ENCODE results near the gene RUNX2.

RUNX2 gene

DNA sequence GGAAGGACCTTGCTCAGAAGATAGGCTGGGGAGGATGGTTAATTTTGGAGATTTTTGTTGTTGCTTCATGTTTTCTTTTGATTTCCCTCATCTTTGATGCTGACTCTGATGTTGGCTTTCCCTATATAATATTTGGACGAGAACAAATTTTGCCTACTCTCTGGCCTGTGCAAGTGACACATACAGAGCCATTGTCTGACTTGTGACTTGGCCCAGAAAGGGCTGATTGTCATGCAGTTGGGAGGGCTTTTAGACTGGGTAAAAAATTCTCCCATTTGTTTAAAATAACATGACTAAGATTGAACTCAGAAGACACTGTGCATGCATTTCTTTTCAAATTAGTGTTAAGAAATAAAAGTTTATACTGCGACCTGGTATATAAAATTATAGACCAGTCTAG is 148.2 kb downstream of the RUNX2 start:
- Histone ChIP-seq H2AK5ac (ENCODE audit: low read length) (no peak overlapping the region), H3K36me3 (ENCODE audit: control insufficient read depth in 1 of 2, insufficient read depth in 2 of 2, low read length in 2 of 2) (no peaks in the 10 kb centered on the region), H2BK5ac (ENCODE audit: low read depth, low read length, poor library complexity) (no peak overlapping the region), H3K27ac (ENCODE audit: low read depth, low read length) (no peak overlapping the region), H3K4me2 (ENCODE audit: low read length) (no peak overlapping the region), H3K4me3 (ENCODE audit: low read depth, low read length) (no peak overlapping the region), H3K4me1 (ENCODE audit: control insufficient read depth in 1 of 2, insufficient read depth in 2 of 2, low read length in 2 of 2) (no peaks in the 10 kb centered on the region), H3K23ac (ENCODE audit: low read length) (no peak overlapping the region), H2AFZ (ENCODE audit: insufficient read depth, low read length, poor library complexity) (no peak overlapping the region), H3K27me3 (ENCODE audit: insufficient read depth, low read length) (no peaks in the 10 kb centered on the region), H3K14ac (ENCODE audit: low read length) (no peak overlapping the region), H4K91ac (ENCODE audit: low read depth, low read length) (no peak overlapping the region), H3K4ac (ENCODE audit: low read depth, low read length) (no peak overlapping the region), H3K18ac (ENCODE audit: low read length) (no peak overlapping the region), H3K9me3 (ENCODE audit: insufficient read depth, low read depth, low read length) (no peaks in the 10 kb centered on the region), H4K12ac (ENCODE audit: low read depth, low read length) (no peak overlapping the region), H4K8ac (ENCODE audit: low read depth, low read length) (no peak overlapping the region), H3K79me1 (ENCODE audit: low read length) (no peaks in the 10 kb centered on the region), H3K9ac (ENCODE audit: low read length) (no peak overlapping the region), H2BK120ac (ENCODE audit: insufficient read depth, low read length, poor library complexity) (no peak overlapping the region), H2BK12ac (ENCODE audit: low read length) (no peak overlapping the region), H3K79me2 (ENCODE audit: control insufficient read depth, insufficient read depth, low read length, poor library complexity) (no peaks in the 10 kb centered on the region)
- no peak for DNase-seq
- no CpG with 5 or more reads among the region's 2 CpGs for WGBS (ENCODE audit: extremely low coverage, insufficient coverage, insufficient read length)

DNA sequence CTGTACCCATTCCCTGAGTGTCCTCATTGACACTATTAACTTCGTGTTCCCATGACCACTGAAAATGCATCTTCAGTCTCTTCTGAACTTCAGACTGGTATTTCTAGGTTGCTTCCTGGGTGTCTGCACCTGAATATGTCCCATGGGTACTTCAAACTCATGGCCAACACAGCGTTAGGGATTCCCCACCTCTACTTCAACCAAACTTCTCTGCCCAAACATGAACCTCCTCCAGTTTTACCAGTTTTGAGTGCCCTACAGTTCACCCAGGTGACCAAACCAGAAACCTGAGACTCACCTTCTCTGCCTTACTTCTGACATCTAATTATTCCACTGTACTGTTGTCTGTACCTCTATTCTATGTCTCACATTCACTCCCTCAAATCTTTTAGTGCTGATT is 149.1 kb downstream of the RUNX2 start:
- no peaks in the 10 kb centered on the region for H3K9me3 ChIP-seq (ENCODE audit: insufficient read depth, low read depth, low read length)
- H4K8ac ChIP-seq (ENCODE audit: low read depth, low read length), result no peak overlapping the region
- H3K79me2 ChIP-seq (ENCODE audit: control insufficient read depth, insufficient read depth, low read length, poor library complexity), result no peaks in the 10 kb centered on the region
- H4K12ac ChIP-seq (ENCODE audit: low read depth, low read length), result no peak overlapping the region
- no peak overlapping the region for H3K18ac ChIP-seq (ENCODE audit: low read length)
- H3K23ac ChIP-seq (ENCODE audit: low read length), result no peak overlapping the region
- H3K79me1 ChIP-seq (ENCODE audit: low read length), result no peaks in the 10 kb centered on the region
- no peaks in the 10 kb centered on the region for H3K4me1 ChIP-seq (ENCODE audit: control insufficient read depth in 1 of 2, insufficient read depth in 2 of 2, low read length in 2 of 2)
- H3K14ac ChIP-seq (ENCODE audit: low read length), result no peak overlapping the region
- H2AK5ac ChIP-seq (ENCODE audit: low read length), result no peak overlapping the region
- no peak overlapping the region for H3K4me2 ChIP-seq (ENCODE audit: low read length)
- no peak overlapping the region for H3K4ac ChIP-seq (ENCODE audit: low read depth, low read length)
- no peaks in the 10 kb centered on the region for H3K27me3 ChIP-seq (ENCODE audit: insufficient read depth, low read length)
- no peak overlapping the region for H4K91ac ChIP-seq (ENCODE audit: low read depth, low read length)
- WGBS (ENCODE audit: extremely low coverage, insufficient coverage, insufficient read length), result no CpG with 5 or more reads among the region's 2 CpGs
- no peak overlapping the region for H3K27ac ChIP-seq (ENCODE audit: low read depth, low read length)
- H3K36me3 ChIP-seq (ENCODE audit: control insufficient read depth in 1 of 2, insufficient read depth in 2 of 2, low read length in 2 of 2), result no peaks in the 10 kb centered on the region
- no peak overlapping the region for H3K4me3 ChIP-seq (ENCODE audit: low read depth, low read length)
- no peak overlapping the region for H3K9ac ChIP-seq (ENCODE audit: low read length)
- no peak overlapping the region for H2BK120ac ChIP-seq (ENCODE audit: insufficient read depth, low read length, poor library complexity)
- H2BK12ac ChIP-seq (ENCODE audit: low read length), result no peak overlapping the region
- no peak for DNase-seq
- no peak overlapping the region for H2BK5ac ChIP-seq (ENCODE audit: low read depth, low read length, poor library complexity)
- H2AFZ ChIP-seq (ENCODE audit: insufficient read depth, low read length, poor library complexity), result no peak overlapping the region

DNA sequence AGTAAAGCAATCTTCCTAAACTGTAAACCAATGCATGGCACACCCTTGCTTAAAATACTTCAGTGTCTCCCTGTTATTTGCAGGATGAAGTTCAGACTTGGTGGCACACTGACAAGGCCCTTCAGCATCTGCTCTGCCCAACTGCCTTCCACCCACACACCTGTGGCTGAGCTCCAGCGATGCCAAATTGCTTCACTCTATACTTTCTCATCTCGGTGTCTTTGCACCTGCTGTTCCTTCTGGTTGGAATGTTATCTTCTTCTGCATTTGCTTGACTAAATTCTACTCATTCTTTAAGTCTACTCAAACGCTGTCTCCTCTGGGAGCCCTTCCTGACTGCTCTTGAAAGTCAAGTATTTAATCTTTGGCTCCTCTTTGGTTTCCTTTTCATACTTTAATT is 149.7 kb downstream of the RUNX2 start:
- Histone ChIP-seq H4K91ac (ENCODE audit: low read depth, low read length) (no peak overlapping the region), H3K4me2 (ENCODE audit: low read length) (no peak overlapping the region), H2AK5ac (ENCODE audit: low read length) (no peak overlapping the region), H2BK120ac (ENCODE audit: insufficient read depth, low read length, poor library complexity) (no peak overlapping the region), H4K12ac (ENCODE audit: low read depth, low read length) (no peak overlapping the region), H3K9ac (ENCODE audit: low read length) (no peak overlapping the region), H3K18ac (ENCODE audit: low read length) (no peak overlapping the region), H3K23ac (ENCODE audit: low read length) (no peak overlapping the region), H3K14ac (ENCODE audit: low read length) (no peak overlapping the region), H3K4me3 (ENCODE audit: low read depth, low read length) (no peak overlapping the region), H2AFZ (ENCODE audit: insufficient read depth, low read length, poor library complexity) (no peak overlapping the region), H3K27me3 (ENCODE audit: insufficient read depth, low read length) (no peaks in the 10 kb centered on the region), H2BK5ac (ENCODE audit: low read depth, low read length, poor library complexity) (no peak overlapping the region), H4K8ac (ENCODE audit: low read depth, low read length) (no peak overlapping the region), H3K4ac (ENCODE audit: low read depth, low read length) (no peak overlapping the region), H3K4me1 (ENCODE audit: control insufficient read depth in 1 of 2, insufficient read depth in 2 of 2, low read length in 2 of 2) (no peaks in the 10 kb centered on the region), H3K79me2 (ENCODE audit: control insufficient read depth, insufficient read depth, low read length, poor library complexity) (no peaks in the 10 kb centered on the region), H3K36me3 (ENCODE audit: control insufficient read depth in 1 of 2, insufficient read depth in 2 of 2, low read length in 2 of 2) (no peaks in the 10 kb centered on the region), H3K9me3 (ENCODE audit: insufficient read depth, low read depth, low read length) (no peaks in the 10 kb centered on the region), H3K79me1 (ENCODE audit: low read length) (no peaks in the 10 kb centered on the region), H3K27ac (ENCODE audit: low read depth, low read length) (no peak overlapping the region), H2BK12ac (ENCODE audit: low read length) (no peak overlapping the region)
- no CpG with 5 or more reads among the region's 3 CpGs for WGBS (ENCODE audit: extremely low coverage, insufficient coverage, insufficient read length)
- DNase-seq, result peak; percentile 20 to 67

DNA sequence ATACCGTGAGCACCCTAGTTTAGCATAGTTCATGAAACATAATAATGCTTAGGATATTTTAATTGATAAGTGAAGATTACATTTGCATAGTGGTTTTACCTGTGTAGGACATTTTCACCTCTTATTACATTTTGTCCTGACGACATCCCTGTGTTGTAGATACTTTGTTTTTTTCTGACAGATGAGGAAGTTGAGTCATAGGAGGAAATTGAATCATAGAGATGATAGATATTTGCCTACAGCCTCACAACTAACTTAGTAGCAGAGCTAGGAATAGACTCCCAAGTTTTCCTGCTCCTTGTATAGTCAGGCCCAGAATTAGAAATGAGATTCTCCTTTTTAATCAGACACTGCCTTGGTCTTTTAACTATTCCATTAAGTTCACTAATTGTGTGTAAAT is 150.1 kb downstream of the RUNX2 start:
- no CpG with 5 or more reads among the region's 2 CpGs for WGBS (ENCODE audit: extremely low coverage, insufficient coverage, insufficient read length)
- no peaks in the 10 kb centered on the region for H3K79me2 ChIP-seq (ENCODE audit: control insufficient read depth, insufficient read depth, low read length, poor library complexity)
- H3K36me3 ChIP-seq (ENCODE audit: control insufficient read depth in 1 of 2, insufficient read depth in 2 of 2, low read length in 2 of 2), result no peaks in the 10 kb centered on the region

More for the DNA sequence above, 150.1 kb downstream of the RUNX2 start:
- H4K8ac ChIP-seq (ENCODE audit: low read depth, low read length), result no peak overlapping the region
- no peak overlapping the region for H3K27ac ChIP-seq (ENCODE audit: low read depth, low read length)
- H3K79me1 ChIP-seq (ENCODE audit: low read length), result no peaks in the 10 kb centered on the region
- H2BK120ac ChIP-seq (ENCODE audit: insufficient read depth, low read length, poor library complexity), result no peak overlapping the region
- no peaks in the 10 kb centered on the region for H3K9me3 ChIP-seq (ENCODE audit: insufficient read depth, low read depth, low read length)
- DNase-seq, result peak in 1 of 2 donors; percentile 9
- no peak overlapping the region for H4K91ac ChIP-seq (ENCODE audit: low read depth, low read length)
- no peak overlapping the region for H2AFZ ChIP-seq (ENCODE audit: insufficient read depth, low read length, poor library complexity)
- no peak overlapping the region for H2AK5ac ChIP-seq (ENCODE audit: low read length)
- no peak overlapping the region for H3K9ac ChIP-seq (ENCODE audit: low read length)
- H3K27me3 ChIP-seq (ENCODE audit: insufficient read depth, low read length), result no peaks in the 10 kb centered on the region
- no peak overlapping the region for H3K14ac ChIP-seq (ENCODE audit: low read length)
- no peak overlapping the region for H3K4ac ChIP-seq (ENCODE audit: low read depth, low read length)
- H3K18ac ChIP-seq (ENCODE audit: low read length), result no peak overlapping the region
- no peak overlapping the region for H2BK5ac ChIP-seq (ENCODE audit: low read depth, low read length, poor library complexity)
- no peak overlapping the region for H2BK12ac ChIP-seq (ENCODE audit: low read length)
- H3K4me1 ChIP-seq (ENCODE audit: control insufficient read depth in 1 of 2, insufficient read depth in 2 of 2, low read length in 2 of 2), result no peaks in the 10 kb centered on the region
- no peak overlapping the region for H3K4me3 ChIP-seq (ENCODE audit: low read depth, low read length)
- no peak overlapping the region for H3K23ac ChIP-seq (ENCODE audit: low read length)
- no peak overlapping the region for H3K4me2 ChIP-seq (ENCODE audit: low read length)
- no peak overlapping the region for H4K12ac ChIP-seq (ENCODE audit: low read depth, low read length)

Data from trophoblast cell (in vitro differentiated cells and primary cell).